IMR-90 (cell line): ENCODE data around the gene BCL11A. TPM values are rescaled to one million over a fixed set of nuclear protein-coding genes. Genes with fewer than 3 reads are reported as not detected.

ENCODE experiments used
- ATAC-seq: fragments of 200-7000 bp; cut with Tn5 transposase; 2 replicates; pipeline ENCODE4 v1.9.1; 2020; ENCODE audit warnings: low read depth, mild to moderate bottlenecking, moderate library complexity
- BruUV-seq: library from RNA; stranded (reverse); fragments of 400-500 nt; replicated peaks from 2 replicates; lab custom pipeline; 2021; lab: Mats Ljungman, UMichigan
- CTCF ChIA-PET: fragments of 300-600 bp; formaldehyde crosslinking; extraction: SDS; loops from one replicate; lab custom pipeline; 2021; ENCODE audit warnings: antibody characterized with exemption; lab: Yijun Ruan, JAX
- POLR2A ChIA-PET: fragments of 300-600 bp; sonication (Branson Sonifier 250); formaldehyde crosslinking; loops from one replicate; lab custom pipeline; 2022; ENCODE audit warnings: antibody characterized with exemption; ENCODE audit not compliant: unreplicated experiment; lab: Charles Lee
- DNase-seq: peaks from one replicate; pipeline ENCODE4 v3.0.0; 2013
- H2AFZ ChIP-seq: replicated peaks from 2 replicates; pipeline ENCODE3; 2013; ENCODE audit warnings: low read length, mild to moderate bottlenecking; ENCODE audit not compliant: poor library complexity
- H2AK5ac ChIP-seq: 2 replicates; pipeline ENCODE4 v1.6.1; 2013; ENCODE audit warnings: low read depth, low read length, inconsistent platforms
- H2AK9ac ChIP-seq: replicated peaks from 2 replicates; pipeline ENCODE3; 2013; ENCODE audit warnings: mild to moderate bottlenecking, low read depth, low read length, moderate library complexity; ENCODE audit not compliant: poor library complexity
- H2BK120ac ChIP-seq: 2 replicates; pipeline ENCODE4 v1.6.1; 2013; ENCODE audit warnings: low read depth, low read length, inconsistent platforms
- H2BK15ac ChIP-seq: 3 replicates; pipeline ENCODE4 v1.6.1; 2013; ENCODE audit warnings: low read depth, low read length, inconsistent platforms
- H2BK20ac ChIP-seq: 2 replicates; pipeline ENCODE4 v1.6.1; 2013; ENCODE audit warnings: low read depth, mild to moderate bottlenecking, inconsistent platforms, low read length, moderate library complexity
- H2BK5ac ChIP-seq: 2 replicates; pipeline ENCODE4 v1.6.1; 2013; ENCODE audit warnings: mild to moderate bottlenecking, low read depth, low read length, inconsistent platforms; ENCODE audit not compliant: poor library complexity, severe bottlenecking
- H3K14ac ChIP-seq: replicated peaks from 2 replicates; pipeline ENCODE4 v1.6.1; 2013; ENCODE audit warnings: low read depth, low read length, inconsistent platforms
- H3K18ac ChIP-seq: 2 replicates; pipeline ENCODE4 v1.6.1; 2013; ENCODE audit warnings: low read depth, low read length, control low read depth
- H3K23ac ChIP-seq: 2 replicates; pipeline ENCODE4 v1.6.1; 2013; ENCODE audit warnings: low read depth, low read length, inconsistent platforms
- H3K27ac ChIP-seq: 2 replicates; pipeline ENCODE4 v1.5.1; 2013; ENCODE audit warnings: mild to moderate bottlenecking, control low read depth, low read length; ENCODE audit not compliant: insufficient read depth
- H3K27me3 ChIP-seq: 2 replicates; pipeline ENCODE4 v1.6.1; 2013; ENCODE audit warnings: low read length; ENCODE audit not compliant: control insufficient read depth, insufficient read depth
- H3K36me3 ChIP-seq: 2 replicates; pipeline ENCODE4 v1.6.1; 2013; ENCODE audit warnings: low read length, mixed read lengths; ENCODE audit not compliant: control insufficient read depth, insufficient read depth
- H3K4ac ChIP-seq: 2 replicates; pipeline ENCODE4 v1.6.1; 2013; ENCODE audit warnings: low read depth, low read length, inconsistent platforms
- H3K4me1 ChIP-seq: 2 replicates; pipeline ENCODE4 v1.6.1; 2013; ENCODE audit warnings: low read length, mixed read lengths; ENCODE audit not compliant: control insufficient read depth, insufficient read depth
- H3K4me2 ChIP-seq: 2 replicates; pipeline ENCODE4 v1.6.1; 2013; ENCODE audit warnings: low read depth, mild to moderate bottlenecking, control low read depth, low read length, moderate library complexity
- H3K4me3 ChIP-seq: 2 replicates; pipeline ENCODE4 v1.5.1; 2013; ENCODE audit warnings: low read depth, mild to moderate bottlenecking, control low read depth, low read length, moderate library complexity; ENCODE audit not compliant: insufficient read depth
- H3K56ac ChIP-seq: 2 replicates; pipeline ENCODE4 v1.6.1; 2013; ENCODE audit warnings: low read length, inconsistent platforms; ENCODE audit not compliant: insufficient read depth; ENCODE audit errors: extremely low read depth
- H3K79me1 ChIP-seq, 2 experiments: 2 replicates each; pipeline ENCODE4 v1.6.1; 2013; ENCODE audit warnings: low read length in 2 of 2, inconsistent platforms in 1 of 2, low read depth in 1 of 2
- H3K9ac ChIP-seq: 2 replicates; pipeline ENCODE4 v1.6.1; 2013; ENCODE audit warnings: low read depth, low read length, control low read depth
- H3K9me1 ChIP-seq: 2 replicates; pipeline ENCODE4 v1.6.1; 2013; ENCODE audit warnings: low read length, inconsistent platforms; ENCODE audit not compliant: insufficient read depth
- H3K9me3 ChIP-seq: 2 replicates; pipeline ENCODE4 v1.6.1; 2013; ENCODE audit warnings: low read length; ENCODE audit not compliant: control insufficient read depth, insufficient read depth
- H4K20me1 ChIP-seq: 2 replicates; pipeline ENCODE4 v1.6.1; 2013; ENCODE audit warnings: low read length, inconsistent platforms; ENCODE audit not compliant: insufficient read depth
- H4K5ac ChIP-seq: 2 replicates; pipeline ENCODE4 v1.6.1; 2013; ENCODE audit warnings: mild to moderate bottlenecking, low read depth, low read length, control low read depth
- H4K8ac ChIP-seq, 2 experiments: 2 replicates each; pipeline ENCODE4 v1.6.1; 2013; ENCODE audit warnings: low read depth in 2 of 2, low read length in 2 of 2, control low read depth in 1 of 2, inconsistent platforms in 1 of 2
- H4K91ac ChIP-seq: 2 replicates; pipeline ENCODE4 v1.6.1; 2013; ENCODE audit warnings: low read depth, low read length, inconsistent platforms; ENCODE audit not compliant: insufficient read depth
- CEBPB ChIP-seq: IDR thresholded peaks from 2 replicates; pipeline ENCODE4 v1.6.1; 2012; ENCODE audit warnings: low read depth, low read length, improper control_type of control experiment
- CHD1 ChIP-seq: IDR thresholded peaks from 2 replicates; pipeline ENCODE4 v1.6.1; 2012; ENCODE audit warnings: low read depth, low read length, improper control_type of control experiment
- FOS ChIP-seq: fragments of 150-350 bp; IDR thresholded peaks from 2 replicates; pipeline ENCODE4 v1.6.1; 2016; ENCODE audit warnings: low read depth, low read length
- MAFK ChIP-seq: IDR thresholded peaks from 2 replicates; pipeline ENCODE4 v1.6.1; 2012; ENCODE audit warnings: low read depth, low read length, improper control_type of control experiment
- MAZ ChIP-seq: IDR thresholded peaks from 2 replicates; pipeline ENCODE4 v1.6.1; 2012; ENCODE audit warnings: low read depth, mild to moderate bottlenecking, low read length, improper control_type of control experiment, moderate library complexity, borderline replicate concordance
- MXI1 ChIP-seq: IDR thresholded peaks from 2 replicates; pipeline ENCODE4 v1.6.1; 2012; ENCODE audit warnings: low read depth, mild to moderate bottlenecking, low read length, moderate library complexity, borderline replicate concordance
- NFE2L2 ChIP-seq: fragments of 150-350 bp; IDR thresholded peaks from 2 replicates; pipeline ENCODE4 v1.6.1; 2016; ENCODE audit warnings: low read depth, mild to moderate bottlenecking, low read length
- RAD21 ChIP-seq: IDR thresholded peaks from 2 replicates; pipeline ENCODE4 v1.6.1; 2012; ENCODE audit warnings: low read length, improper control_type of control experiment
- RCOR1 ChIP-seq: IDR thresholded peaks from 2 replicates; pipeline ENCODE4 v1.6.1; 2012; ENCODE audit warnings: mild to moderate bottlenecking, low read length, improper control_type of control experiment; ENCODE audit not compliant: insufficient replicate concordance
- WGBS, 2 experiments: methylation state at CpG; one replicate each; pipeline versions ENCODE4 v1.1.5 to v1.1.7; 2013; ENCODE audit warnings: missing lambda C conversion rate in 2 of 2; ENCODE audit not compliant: insufficient read length in 1 of 2; ENCODE audit errors: extremely low coverage in 2 of 2; 5-methylcytosine and 5-hydroxymethylcytosine counted together
- dilution Hi-C: fragments of 300-500 bp; cut with HindIII; formaldehyde crosslinking; loops from one replicate; pipeline ENCODE4 v1.14.3; 2018; ENCODE audit warnings: low sequenced_read_pairs; ENCODE audit not compliant: unreplicated experiment
- in situ Hi-C: fragments of 300-500 bp; cut with MboI; formaldehyde crosslinking; loops from 3 replicates; pipeline ENCODE4 v1.14.3; 2019; ENCODE audit warnings: low sequenced_read_pairs, inconsistent platforms, mixed read lengths
- intact Hi-C: fragments of 100-400 bp; cut with micrococcal nuclease; formaldehyde crosslinking; loops from 2 replicates; pipeline ENCODE4 v1.10.0; 2022
- polyA plus RNA-seq, 3 experiments: library from polyadenylated mRNA; depleted of rRNA; stranded (reverse); fragments of >200 nt; gene quantifications; 2 replicates each; pipeline ENCODE4 v1.2.3, GENCODE V29; 2012; ENCODE audit warnings: low replicate concordance in 1 of 3
- total RNA-seq: library from RNA; depleted of rRNA; stranded (reverse); fragments of >200 nt; gene quantifications from 2 replicates; pipeline ENCODE4 v1.2.3, GENCODE V29; 2012
- TF ChIP-seq, protein P1 (sequence below): conservative IDR thresholded peaks from 2 replicates; pipeline ENCODE4 v1.5.1; 2012; ENCODE audit warnings: mild to moderate bottlenecking, low read depth, low read length, improper control_type of control experiment
- TF ChIP-seq, protein P2 (sequence below): fragments of 150-350 bp; IDR thresholded peaks from 2 replicates; pipeline ENCODE4 v1.6.1; 2017; ENCODE audit warnings: mild to moderate bottlenecking, antibody characterized with exemption, low read length, low read depth
- TF ChIP-seq, protein P3 (sequence below): fragments of 150-350 bp; IDR thresholded peaks from 2 replicates; pipeline ENCODE4 v1.6.1; 2016; ENCODE audit warnings: low read depth, mild to moderate bottlenecking, low read length, moderate library complexity, borderline replicate concordance

BCL11A gene
- total and polyA plus RNA-seq, 2 of the 4 experiments (the other 2 are of a cell fraction), result 1.0 to 1.1 TPM

DNA sequence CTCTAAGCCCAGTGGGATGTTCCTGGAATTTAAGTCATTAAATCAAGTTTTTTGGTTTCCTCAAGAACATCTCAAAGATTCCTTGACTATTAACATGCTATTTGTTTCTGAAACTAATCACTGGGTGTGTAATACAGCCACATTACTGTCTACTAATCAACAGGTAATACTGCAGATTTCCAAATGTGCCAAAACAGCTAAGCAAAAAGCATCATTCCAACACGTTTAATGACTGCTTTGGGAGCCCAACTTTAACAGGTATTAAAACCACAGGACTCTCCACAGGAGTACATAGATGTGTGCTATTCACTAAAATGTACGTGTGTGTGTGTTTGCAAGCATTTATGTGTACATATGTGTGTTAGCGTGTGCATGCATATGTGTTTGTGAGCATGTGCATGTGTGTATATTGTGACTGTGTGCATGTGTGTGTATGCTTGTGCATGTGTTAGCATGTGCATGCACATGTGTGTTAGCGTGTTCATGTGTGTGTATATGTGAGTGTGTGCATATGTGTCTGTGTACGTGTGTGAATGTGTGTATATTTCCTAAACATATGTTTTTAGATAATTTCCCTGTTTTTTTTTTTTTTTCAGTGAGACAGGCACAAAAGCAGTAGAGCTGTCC is 80.7 kb downstream of the BCL11A start:
- Histone ChIP-seq H3K4me1 (no peaks in the 10 kb centered on the region), H4K20me1 (no peaks in the 10 kb centered on the region), H3K56ac (no peak overlapping the region), H2AK9ac (no peak overlapping the region), H3K9me3 (no peaks in the 10 kb centered on the region), H2BK15ac (no peak overlapping the region), H4K91ac (no peak overlapping the region), H4K5ac (no peak overlapping the region), H3K4me2 (no peak overlapping the region), H3K79me1 (no peaks in the 10 kb centered on the region), H3K23ac (no peak overlapping the region), H3K27ac (no peak overlapping the region), H3K4me3 (no peak overlapping the region), H4K8ac (no peak overlapping the region), H3K9ac (no peak overlapping the region), H2BK5ac (no peak overlapping the region), H2BK20ac (no peak overlapping the region), H3K18ac (no peak overlapping the region), H2AK5ac (no peak overlapping the region), H3K36me3 (no peaks in the 10 kb centered on the region), H3K14ac (no peak overlapping the region), H3K9me1 (peaks cover 3% of the 10 kb centered on the region; the same call in 1 of the 2 replicates), H3K4ac (no peak overlapping the region), H2AFZ (no peak overlapping the region), H3K27me3 (peaks cover 2% of the 10 kb centered on the region; the same call in 1 of the 2 replicates), H2BK120ac (no peak overlapping the region)
- dilution Hi-C loops (no loop called here), intact Hi-C loops (no loop called here), in situ Hi-C loops (no loop called here)
- ChIA-PET CTCF (no interaction called here), POLR2A (interaction anchor here (0.6 kb wide), 1 partner anchor 106 kb away, joined by 3 read pairs; no protein-coding TSS in a partner anchor)
- TF ChIP-seq NFE2L2 (no peak), RCOR1 (no peak), MAZ (no peak), MAFK (no peak), FOS (no peak), MXI1 (no peak), RAD21 (no peak), CEBPB (no peak), CHD1 (no peak)
- TF ChIP-seq, protein P1, sequence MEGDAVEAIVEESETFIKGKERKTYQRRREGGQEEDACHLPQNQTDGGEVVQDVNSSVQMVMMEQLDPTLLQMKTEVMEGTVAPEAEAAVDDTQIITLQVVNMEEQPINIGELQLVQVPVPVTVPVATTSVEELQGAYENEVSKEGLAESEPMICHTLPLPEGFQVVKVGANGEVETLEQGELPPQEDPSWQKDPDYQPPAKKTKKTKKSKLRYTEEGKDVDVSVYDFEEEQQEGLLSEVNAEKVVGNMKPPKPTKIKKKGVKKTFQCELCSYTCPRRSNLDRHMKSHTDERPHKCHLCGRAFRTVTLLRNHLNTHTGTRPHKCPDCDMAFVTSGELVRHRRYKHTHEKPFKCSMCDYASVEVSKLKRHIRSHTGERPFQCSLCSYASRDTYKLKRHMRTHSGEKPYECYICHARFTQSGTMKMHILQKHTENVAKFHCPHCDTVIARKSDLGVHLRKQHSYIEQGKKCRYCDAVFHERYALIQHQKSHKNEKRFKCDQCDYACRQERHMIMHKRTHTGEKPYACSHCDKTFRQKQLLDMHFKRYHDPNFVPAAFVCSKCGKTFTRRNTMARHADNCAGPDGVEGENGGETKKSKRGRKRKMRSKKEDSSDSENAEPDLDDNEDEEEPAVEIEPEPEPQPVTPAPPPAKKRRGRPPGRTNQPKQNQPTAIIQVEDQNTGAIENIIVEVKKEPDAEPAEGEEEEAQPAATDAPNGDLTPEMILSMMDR, result no peak
- TF ChIP-seq, protein P2, sequence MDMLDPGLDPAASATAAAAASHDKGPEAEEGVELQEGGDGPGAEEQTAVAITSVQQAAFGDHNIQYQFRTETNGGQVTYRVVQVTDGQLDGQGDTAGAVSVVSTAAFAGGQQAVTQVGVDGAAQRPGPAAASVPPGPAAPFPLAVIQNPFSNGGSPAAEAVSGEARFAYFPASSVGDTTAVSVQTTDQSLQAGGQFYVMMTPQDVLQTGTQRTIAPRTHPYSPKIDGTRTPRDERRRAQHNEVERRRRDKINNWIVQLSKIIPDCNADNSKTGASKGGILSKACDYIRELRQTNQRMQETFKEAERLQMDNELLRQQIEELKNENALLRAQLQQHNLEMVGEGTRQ, result no peak
- TF ChIP-seq, protein P3, sequence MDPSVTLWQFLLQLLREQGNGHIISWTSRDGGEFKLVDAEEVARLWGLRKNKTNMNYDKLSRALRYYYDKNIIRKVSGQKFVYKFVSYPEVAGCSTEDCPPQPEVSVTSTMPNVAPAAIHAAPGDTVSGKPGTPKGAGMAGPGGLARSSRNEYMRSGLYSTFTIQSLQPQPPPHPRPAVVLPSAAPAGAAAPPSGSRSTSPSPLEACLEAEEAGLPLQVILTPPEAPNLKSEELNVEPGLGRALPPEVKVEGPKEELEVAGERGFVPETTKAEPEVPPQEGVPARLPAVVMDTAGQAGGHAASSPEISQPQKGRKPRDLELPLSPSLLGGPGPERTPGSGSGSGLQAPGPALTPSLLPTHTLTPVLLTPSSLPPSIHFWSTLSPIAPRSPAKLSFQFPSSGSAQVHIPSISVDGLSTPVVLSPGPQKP, result no peak
- DNase-seq (no peak), ATAC-seq (no peak)
- no TSS peak for BruUV-seq
- 100% methylated on average over 1 of the region's 5 CpGs; no CpG with 5 or more reads in 1 of the 2 experiments for WGBS, 2 experiments
